ENCODE measurements around the gene ALDH8A1. TPM values are rescaled to one million over a fixed set of nuclear protein-coding genes. Genes with fewer than 3 reads are reported as not detected.
"Not testable (repeated sequence)": the region's sequence is repeated elsewhere in the genome, so short reads cannot be mapped to it uniquely, and the experiment has no call there.

ALDH8A1 gene
- total RNA-seq, 1 donor from 2014 or later = 3.3 TPM

- no peak for ATAC-seq
- intact Hi-C loops (cut with DNase I) = no loop called here
These were observed 28.6 kb downstream of the ALDH8A1 start for GRCh38 chr6:134921276-134921675.

GRCh38 chr6:134920422-134920821, 29.5 kb downstream of the ALDH8A1 start:
- ATAC-seq (no peak), DNase-seq (ENCODE audit: low spot score) (no peak)
- intact Hi-C loops (cut with DNase I) = no loop called here

More at GRCh38 chr6:134921276-134921675, 28.6 kb downstream of the ALDH8A1 start:
- DNase-seq (ENCODE audit: low spot score) = no peak

- no peak for ATAC-seq
- intact Hi-C loops (cut with DNase I) = no loop called here
- no peak for DNase-seq (ENCODE audit: low spot score)
These were observed 31.4 kb downstream of the ALDH8A1 start for GRCh38 chr6:134918418-134918961.

- no peak for DNase-seq (ENCODE audit: low spot score)
- ATAC-seq = no peak
- intact Hi-C loops (cut with DNase I) = no loop called here
These were observed 38.4 kb downstream of the ALDH8A1 start for GRCh38 chr6:134911547-134911946.

GRCh38 chr6:134910593-134910935, 39.3 kb downstream of the ALDH8A1 start:
- DNase-seq (ENCODE audit: low spot score) (no peak), ATAC-seq (no peak)
- intact Hi-C loops (cut with DNase I) = no loop called here

GRCh38 chr6:134909701-134910592, 40.0 kb downstream of the ALDH8A1 start:
- no peak for DNase-seq (ENCODE audit: low spot score)
- ATAC-seq = peak; percentile 29
- intact Hi-C loops (cut with DNase I) = no loop called here

GRCh38 chr6:134908906-134909516, 40.9 kb downstream of the ALDH8A1 start:
- intact Hi-C loops (cut with DNase I) = no loop called here
- DNase-seq (ENCODE audit: low spot score) (peak; percentile 77), ATAC-seq (peak; percentile 97)

- DNase-seq (ENCODE audit: low spot score); ATAC-seq; intact Hi-C loops (cut with DNase I): not testable (repeated sequence)
These were observed 45.2 kb downstream of the ALDH8A1 start for GRCh38 chr6:134904731-134905130.

GRCh38 chr6:134903448-134903847, 46.5 kb downstream of the ALDH8A1 start:
- intact Hi-C loops (cut with DNase I) = no loop called here
- DNase-seq (ENCODE audit: low spot score) = no peak
- peak; percentile 38 for ATAC-seq

GRCh38 chr6:134902936-134903335, 47.0 kb downstream of the ALDH8A1 start:
- ATAC-seq (peak; percentile 13), DNase-seq (ENCODE audit: low spot score) (no peak)
- intact Hi-C loops (cut with DNase I) = no loop called here

GRCh38 chr6:134902074-134902861, 47.6 kb downstream of the ALDH8A1 start:
- ATAC-seq (no peak), DNase-seq (ENCODE audit: low spot score) (no peak)
- intact Hi-C loops (cut with DNase I) = no loop called here

- intact Hi-C loops (cut with DNase I) = no loop called here
These were observed 51.3 kb downstream of the ALDH8A1 start for GRCh38 chr6:134898575-134898974.

GRCh38 chr6:134898166-134898565, 51.7 kb downstream of the ALDH8A1 start:
- DNase-seq (ENCODE audit: low spot score); ATAC-seq; intact Hi-C loops (cut with DNase I): not testable (repeated sequence)

More at GRCh38 chr6:134898575-134898974, 51.3 kb downstream of the ALDH8A1 start:
- DNase-seq (ENCODE audit: low spot score) = no peak
- no peak for ATAC-seq

GRCh38 chr6:134896910-134897309, 53.0 kb downstream of the ALDH8A1 start:
- ATAC-seq (no peak), DNase-seq (ENCODE audit: low spot score) (no peak)
- intact Hi-C loops (cut with DNase I) = no loop called here

GRCh38 chr6:134894800-134895199, 55.1 kb downstream of the ALDH8A1 start:
- DNase-seq (ENCODE audit: low spot score) = no peak
- ATAC-seq = no peak
- intact Hi-C loops (cut with DNase I) = no loop called here

GRCh38 chr6:134892362-134892761, 57.5 kb downstream of the ALDH8A1 start:
- ATAC-seq = no peak
- intact Hi-C loops (cut with DNase I) = no loop called here
- DNase-seq (ENCODE audit: low spot score) = no peak

- no peak for DNase-seq (ENCODE audit: low spot score)
- intact Hi-C loops (cut with DNase I) = no loop called here
- ATAC-seq = no peak
These were observed 58.3 kb downstream of the ALDH8A1 start for GRCh38 chr6:134891633-134892032.

- ATAC-seq = no peak
- intact Hi-C loops (cut with DNase I) = no loop called here
These were observed 61.6 kb downstream of the ALDH8A1 start for GRCh38 chr6:134888316-134888715.

GRCh38 chr6:134884752-134885151, 65.1 kb downstream of the ALDH8A1 start:
- DNase-seq (ENCODE audit: low spot score) (no peak), ATAC-seq (no peak)
- intact Hi-C loops (cut with DNase I) = no loop called here

More at GRCh38 chr6:134888316-134888715, 61.6 kb downstream of the ALDH8A1 start:
- no peak for DNase-seq (ENCODE audit: low spot score)
